GM23248 (cell line): ENCODE data around the gene PKN2. TPM values are rescaled to one million over a fixed set of nuclear protein-coding genes. Genes with fewer than 3 reads are reported as not detected.

ENCODE experiments used
- DNase-seq: peaks from one replicate; pipeline ENCODE4 v3.0.0-alpha.2; 2015
- H2AFZ ChIP-seq: fragments of 200-600 bp; sonication (generic); 2 replicates; pipeline ENCODE4 v1.6.1; 2016; ENCODE audit warnings: antibody characterized with exemption
- H3F3A ChIP-seq: fragments of 200-600 bp; sonication (generic); 2 replicates; pipeline ENCODE4 v1.6.1; 2016; ENCODE audit warnings: mild to moderate bottlenecking, antibody characterized with exemption, mixed run types; ENCODE audit not compliant: insufficient read depth
- H3K27ac ChIP-seq: fragments of 200-600 bp; sonication (generic); 2 replicates; pipeline ENCODE4 v1.5.1; 2016; ENCODE audit warnings: mild to moderate bottlenecking
- H3K27me3 ChIP-seq: fragments of 200-600 bp; sonication (generic); replicated peaks from 2 replicates; pipeline ENCODE4 v1.6.1; 2016; ENCODE audit warnings: mild to moderate bottlenecking; ENCODE audit not compliant: insufficient read depth
- H3K36me3 ChIP-seq: fragments of 200-600 bp; sonication (generic); 2 replicates; pipeline ENCODE4 v1.6.1; 2016; ENCODE audit warnings: low read depth, mild to moderate bottlenecking
- H3K4me1 ChIP-seq: fragments of 200-600 bp; sonication (generic); 2 replicates; pipeline ENCODE4 v1.6.1; 2016; ENCODE audit warnings: mild to moderate bottlenecking; ENCODE audit not compliant: insufficient read depth
- H3K4me2 ChIP-seq: fragments of 200-600 bp; sonication (generic); one replicate; pipeline ENCODE4 v1.6.1; 2016; ENCODE audit warnings: mild to moderate bottlenecking; ENCODE audit not compliant: unreplicated experiment
- H3K4me3 ChIP-seq: fragments of 200-600 bp; sonication (generic); 2 replicates; pipeline ENCODE4 v1.5.1; 2016; ENCODE audit warnings: mild to moderate bottlenecking
- H3K79me2 ChIP-seq: fragments of 200-600 bp; sonication (generic); 2 replicates; pipeline ENCODE4 v1.6.1; 2016; ENCODE audit warnings: mild to moderate bottlenecking; ENCODE audit not compliant: insufficient read depth
- H3K9ac ChIP-seq: fragments of 200-600 bp; sonication (generic); 2 replicates; pipeline ENCODE4 v1.6.1; 2016; ENCODE audit warnings: mild to moderate bottlenecking
- H3K9me2 ChIP-seq: fragments of 200-600 bp; sonication (generic); 2 replicates; pipeline ENCODE4 v1.6.1; 2016; ENCODE audit warnings: mixed run types, mild to moderate bottlenecking, moderate library complexity; ENCODE audit not compliant: insufficient read depth
- H3K9me3 ChIP-seq: fragments of 200-600 bp; sonication (generic); one replicate; pipeline ENCODE4 v1.6.1; 2017; ENCODE audit warnings: low read depth
- H4K20me1 ChIP-seq: fragments of 200-600 bp; sonication (generic); 2 replicates; pipeline ENCODE4 v1.6.0; 2016; ENCODE audit not compliant: insufficient read depth
- EZH2 ChIP-seq: fragments of 200-600 bp; sonication (generic); IDR thresholded peaks from 2 replicates; pipeline ENCODE4 v1.6.1; 2018; ENCODE audit warnings: antibody characterized with exemption, mild to moderate bottlenecking; ENCODE audit not compliant: insufficient read depth, poor library complexity, severe bottlenecking
- EZH2phosphoT487 ChIP-seq: fragments of 200-600 bp; sonication (generic); IDR thresholded peaks from 2 replicates; pipeline ENCODE4 v1.6.1; 2018; ENCODE audit warnings: antibody characterized with exemption, moderate library complexity, mild to moderate bottlenecking, low read depth; ENCODE audit not compliant: insufficient read depth
- WGBS, 2 experiments: methylation state at CpG; one replicate each; pipeline ENCODE4 v1.1.6; 2015 to 2017; ENCODE audit warnings: low lambda C conversion rate in 2 of 2, low coverage in 1 of 2; ENCODE audit errors: missing lambda C conversion rate in 2 of 2; 5-methylcytosine and 5-hydroxymethylcytosine counted together
- in situ Hi-C: fragments of 300-500 bp; cut with MboI; formaldehyde crosslinking; loops from 2 replicates; pipeline ENCODE4 v1.15.0; 2020
- polyA plus RNA-seq: library from polyadenylated mRNA; unstranded; fragments of >200 nt; fragmentation: Nextera tagmentation; extraction: Ambion mirVana; gene quantifications from 2 replicates; pipeline ENCODE4 v1.2.1, GENCODE V29; 2016
- total RNA-seq: library from RNA; depleted of rRNA; stranded (reverse); fragments of >200 nt; shearing (Covaris generic); gene quantifications from 2 replicates; pipeline ENCODE4 v1.2.3, GENCODE V29; 2014; rRNA removed

The PKN2 gene
- total RNA-seq, result 22.3 and 32.6 TPM in 2 replicates
- polyA plus RNA-seq, result 19.6 and 24.0 TPM in 2 replicates

GRCh38 chr1:88683541-88684481 is at the start of gene PKN2:
PKN2 (plus strand) TSS chr1:88684273; CDS start chr1:88684581, 308 bp downstream.
- Histone ChIP-seq H3K27ac (peak within 1 kb of the TSS; percentile 89), H3F3A (peaks cover 16% of the 10 kb centered on the region), H3K4me3 (peak within 1 kb of the TSS; percentile 98), H3K4me1 (peaks cover 25% of the 10 kb centered on the region), H3K36me3 (no peaks in the 10 kb centered on the region), H3K9me3 (no peaks in the 10 kb centered on the region), H4K20me1 (no peaks in the 10 kb centered on the region), H3K79me2 (peaks cover 50% of the 10 kb centered on the region), H3K9ac (peak within 1 kb of the TSS; percentile 92), H3K9me2 (no peaks in the 10 kb centered on the region), H3K27me3 (no peaks in the 10 kb centered on the region), H2AFZ (peak within 1 kb of the TSS; percentile 98), H3K4me2 (peak within 1 kb of the TSS; percentile 98)
- peak; percentile 100 for DNase-seq
- TF ChIP-seq EZH2 (no peak), EZH2phosphoT487 (no peak)
- in situ Hi-C loops, result no loop called here
- WGBS, 2 experiments, result 0 to 2% methylated on average over 48 to 62 of the region's 66 CpGs

- in situ Hi-C loops, result no loop called here
- WGBS, 2 experiments, result 43 to 60% methylated on average over 1 of the region's 1 CpG
- Histone ChIP-seq H3K79me2 (no peaks in the 10 kb centered on the region), H3K36me3 (no peaks in the 10 kb centered on the region), H3K27me3 (no peaks in the 10 kb centered on the region), H3F3A (no peaks in the 10 kb centered on the region), H3K4me2 (no peak overlapping the region), H3K9ac (no peak overlapping the region), H3K9me2 (no peaks in the 10 kb centered on the region), H3K4me3 (no peak overlapping the region), H3K9me3 (no peaks in the 10 kb centered on the region), H2AFZ (no peak overlapping the region), H3K4me1 (no peaks in the 10 kb centered on the region), H3K27ac (no peak overlapping the region), H4K20me1 (no peaks in the 10 kb centered on the region)
- TF ChIP-seq EZH2phosphoT487, result no peak
- no peak for TF ChIP-seq EZH2
- no peak for DNase-seq
Measured at GRCh38 chr1:88634538-88634937, 49.5 kb upstream of the PKN2 start.

GRCh38 chr1:88640060-88640459 is 44.0 kb upstream of the PKN2 start:
- WGBS, 2 experiments, result 7 to 13% methylated on average over 1 of the region's 1 CpG
- Histone ChIP-seq H3K27me3 (no peaks in the 10 kb centered on the region), H3K9me2 (no peaks in the 10 kb centered on the region), H2AFZ (no peak overlapping the region), H3F3A (no peaks in the 10 kb centered on the region), H3K9ac (no peak overlapping the region), H3K36me3 (no peaks in the 10 kb centered on the region), H3K4me2 (no peak overlapping the region), H3K9me3 (no peaks in the 10 kb centered on the region), H3K4me1 (no peaks in the 10 kb centered on the region), H3K79me2 (no peaks in the 10 kb centered on the region), H3K4me3 (no peak overlapping the region), H3K27ac (no peak overlapping the region), H4K20me1 (no peaks in the 10 kb centered on the region; the same call in 1 of the 2 replicates)
- TF ChIP-seq EZH2, result no peak
- no peak for TF ChIP-seq EZH2phosphoT487
- in situ Hi-C loops, result no loop called here
- DNase-seq, result no peak

- in situ Hi-C loops, result no loop called here
Measured at GRCh38 chr1:88645886-88646285, 38.2 kb upstream of the PKN2 start.

More at GRCh38 chr1:88645886-88646285, 38.2 kb upstream of the PKN2 start:
- Histone ChIP-seq H3F3A (no peaks in the 10 kb centered on the region), H3K27ac (no peak overlapping the region), H3K79me2 (no peaks in the 10 kb centered on the region), H4K20me1 (no peaks in the 10 kb centered on the region; the same call in 1 of the 2 replicates), H3K9ac (no peak overlapping the region), H3K4me2 (no peak overlapping the region), H3K4me3 (no peak overlapping the region), H3K9me3 (no peaks in the 10 kb centered on the region), H3K36me3 (no peaks in the 10 kb centered on the region), H3K4me1 (no peaks in the 10 kb centered on the region), H2AFZ (no peak overlapping the region), H3K27me3 (no peaks in the 10 kb centered on the region), H3K9me2 (no peaks in the 10 kb centered on the region)
- no peak for TF ChIP-seq EZH2phosphoT487
- no peak for DNase-seq
